ENCODE measurements around the gene DNAH2.

Gene DNAH2

GRCh38 chr17:7755095-7755890, 37.7 kb downstream of the DNAH2 start:
- TF ChIP-seq, protein P1, sequence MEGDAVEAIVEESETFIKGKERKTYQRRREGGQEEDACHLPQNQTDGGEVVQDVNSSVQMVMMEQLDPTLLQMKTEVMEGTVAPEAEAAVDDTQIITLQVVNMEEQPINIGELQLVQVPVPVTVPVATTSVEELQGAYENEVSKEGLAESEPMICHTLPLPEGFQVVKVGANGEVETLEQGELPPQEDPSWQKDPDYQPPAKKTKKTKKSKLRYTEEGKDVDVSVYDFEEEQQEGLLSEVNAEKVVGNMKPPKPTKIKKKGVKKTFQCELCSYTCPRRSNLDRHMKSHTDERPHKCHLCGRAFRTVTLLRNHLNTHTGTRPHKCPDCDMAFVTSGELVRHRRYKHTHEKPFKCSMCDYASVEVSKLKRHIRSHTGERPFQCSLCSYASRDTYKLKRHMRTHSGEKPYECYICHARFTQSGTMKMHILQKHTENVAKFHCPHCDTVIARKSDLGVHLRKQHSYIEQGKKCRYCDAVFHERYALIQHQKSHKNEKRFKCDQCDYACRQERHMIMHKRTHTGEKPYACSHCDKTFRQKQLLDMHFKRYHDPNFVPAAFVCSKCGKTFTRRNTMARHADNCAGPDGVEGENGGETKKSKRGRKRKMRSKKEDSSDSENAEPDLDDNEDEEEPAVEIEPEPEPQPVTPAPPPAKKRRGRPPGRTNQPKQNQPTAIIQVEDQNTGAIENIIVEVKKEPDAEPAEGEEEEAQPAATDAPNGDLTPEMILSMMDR (IDR thresholded peaks at IDR 0.05; ENCODE audit: low read length, missing control alignments) = no peak
- no peak overlapping the region for H3K4me3 ChIP-seq (replicated peaks; ENCODE audit: low read depth, low read length)

GRCh38 chr17:7756968-7757367, 39.4 kb downstream of the DNAH2 start:
- TF ChIP-seq, protein P1 (IDR thresholded peaks at IDR 0.05; ENCODE audit: low read length, missing control alignments) = no peak
- no peak overlapping the region for H3K4me3 ChIP-seq (replicated peaks; ENCODE audit: low read depth, low read length)
- no peak for DNase-seq (ENCODE audit: low read depth)

More at GRCh38 chr17:7755095-7755890, 37.7 kb downstream of the DNAH2 start:
- no peak for DNase-seq (ENCODE audit: low read depth)

- no peak overlapping the region for H3K4me3 ChIP-seq (replicated peaks; ENCODE audit: low read depth, low read length)
- TF ChIP-seq, protein P1 (IDR thresholded peaks at IDR 0.05; ENCODE audit: low read length, missing control alignments) = no peak
- DNase-seq (ENCODE audit: low read depth) = no peak
Observed at GRCh38 chr17:7763919-7764318, 46.4 kb downstream of the DNAH2 start.

- TF ChIP-seq, protein P1 (IDR thresholded peaks at IDR 0.05; ENCODE audit: low read length, missing control alignments) = no peak
- no peak overlapping the region for H3K4me3 ChIP-seq (replicated peaks; ENCODE audit: low read depth, low read length)
- no peak for DNase-seq (ENCODE audit: low read depth)
Observed at GRCh38 chr17:7767004-7767403, 49.5 kb downstream of the DNAH2 start.

DNA sequence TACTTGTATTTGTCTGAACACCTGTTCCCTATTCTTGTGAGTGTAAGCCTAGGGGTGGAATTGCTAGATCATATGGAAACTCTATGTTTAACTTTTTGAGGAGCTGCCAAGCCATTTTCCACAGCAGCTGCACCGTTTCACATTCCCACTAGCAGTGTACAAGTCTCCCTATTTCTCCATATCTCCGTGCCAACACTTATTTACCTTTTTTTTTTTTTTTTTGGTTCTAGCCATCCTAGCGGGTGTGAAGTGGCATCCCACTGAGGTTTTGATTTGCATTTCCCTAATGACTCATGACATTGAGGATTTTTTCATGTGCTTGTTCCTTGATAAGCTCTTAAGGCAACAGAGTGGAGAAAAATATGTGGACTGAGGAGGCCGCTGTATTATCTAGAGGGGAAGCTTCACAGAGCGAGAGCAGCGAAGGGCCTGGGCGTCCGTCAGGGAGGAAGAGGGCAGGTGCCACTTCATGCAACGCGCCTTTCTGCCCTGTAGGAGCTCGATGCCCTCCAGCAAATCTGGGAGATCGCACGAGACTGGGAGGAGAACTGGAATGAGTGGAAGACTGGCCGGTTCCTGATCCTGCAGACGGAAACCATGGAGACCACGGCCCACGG, 50.0 kb downstream of the DNAH2 start:
- TF ChIP-seq, protein P1 (IDR thresholded peaks at IDR 0.05; ENCODE audit: low read length, missing control alignments) = peak; percentile 12
- peak overlapping the region; percentile 17 for H3K4me3 ChIP-seq (replicated peaks; ENCODE audit: low read depth, low read length)
- DNase-seq (ENCODE audit: low read depth) = peak; percentile 88

GRCh38 chr17:7769854-7770253, 52.3 kb downstream of the DNAH2 start:
- DNase-seq (ENCODE audit: low read depth) = no peak
- TF ChIP-seq, protein P1 (IDR thresholded peaks at IDR 0.05; ENCODE audit: low read length, missing control alignments) = no peak
- H3K4me3 ChIP-seq (replicated peaks; ENCODE audit: low read depth, low read length) = no peak overlapping the region
